ENCODE measurements around the gene PRRX2. TPM values are rescaled to one million over a fixed set of nuclear protein-coding genes. Genes with fewer than 3 reads are reported as not detected.

PRRX2 gene
- total and polyA plus RNA-seq, 2 of the 13 experiments (the other 11 are each of a cell fraction or from before 2014, with no cell fraction given), result 0.05 TPM; not detected in 1

- POLR2A ChIA-PET, result no interaction called here
- Histone ChIP-seq H3K4me3 (replicated peaks in 1 of 3; ENCODE audit: insufficient read depth in 1 of 3, low read depth in 2 of 3, low read length in 3 of 3) (no peak overlapping the region), H3K4me2 (ENCODE audit: low read depth, low read length) (no peak overlapping the region), H3K9me3 (ENCODE audit: low read length) (no peaks in the 10 kb centered on the region), H3K27me3 (ENCODE audit: control insufficient read depth in 1 of 2, insufficient read depth in 2 of 2, low read length in 2 of 2) (peaks cover 5 to 55% of the 10 kb centered on the region in 2 experiments; a peak in 3 of 5 replicates), H3K4me1 (ENCODE audit: insufficient read depth, low read length) (no peaks in the 10 kb centered on the region), H4K20me1 (ENCODE audit: insufficient read depth, low read length) (no peaks in the 10 kb centered on the region), H3K79me2 (ENCODE audit: insufficient read depth, low read length) (no peaks in the 10 kb centered on the region), H3K27ac (ENCODE audit: extremely low read length, insufficient read depth, low read length) (no peak overlapping the region), H3K36me3 (replicated peaks in 1 of 2; ENCODE audit: control insufficient read depth in 1 of 2, insufficient read depth in 2 of 2, low read length in 2 of 2) (no peaks in the 10 kb centered on the region), H2AFZ (ENCODE audit: low read length) (no peak overlapping the region), H3K9ac (ENCODE audit: insufficient read depth, low read depth, low read length) (no peak overlapping the region)
- in situ Hi-C loops (cut with HindIII; ENCODE audit: extremely low pct_ligation_motif_present, low pct_unique_long_range_greater_than_20kb), result no loop called here
- WGBS (ENCODE audit: low lambda C conversion rate), result 54% methylated on average over 7 of the region's 7 CpGs
- BruUV-seq (replicated peaks), result no TSS peak
- ATAC-seq (no peak), DNase-seq (ENCODE audit: low spot score) (no peak), FAIRE-seq (no peak)
- intact Hi-C loops (cut with micrococcal nuclease; ENCODE audit: unreplicated experiment), result no loop called here
- CTCF ChIA-PET (ENCODE audit: low intra/inter-chr PET ratio, low total read pairs), result no interaction called here
- TF ChIP-seq SNAPC4 (CRISPR knock-in tag; IDR thresholded peaks at IDR 0.05) (no peak), SMC3 (IDR thresholded peaks at IDR 0.05; ENCODE audit: low read length) (no peak), MLXIP (CRISPR knock-in tag; IDR thresholded peaks at IDR 0.05; ENCODE audit: borderline replicate concordance) (no peak), PITX1 (CRISPR knock-in tag; IDR thresholded peaks at IDR 0.05) (no peak), ZNF512B (CRISPR knock-in tag; IDR thresholded peaks at IDR 0.05; ENCODE audit: borderline replicate concordance) (no peak), ZNF740 (CRISPR knock-in tag; IDR thresholded peaks at IDR 0.05) (no peak), ZNF30 (CRISPR knock-in tag; IDR thresholded peaks at IDR 0.05) (no peak), MED8 (CRISPR knock-in tag; IDR thresholded peaks at IDR 0.05; ENCODE audit: insufficient replicate concordance) (no peak), RXRA (CRISPR knock-in tag; IDR thresholded peaks at IDR 0.05) (no peak), ZNF414 (CRISPR knock-in tag; IDR thresholded peaks at IDR 0.05) (no peak), ZNF704 (CRISPR knock-in tag; IDR thresholded peaks at IDR 0.05; ENCODE audit: borderline replicate concordance) (no peak)
Measured at GRCh38 chr9:129745200-129745599, 79.8 kb downstream of the PRRX2 start.

Data from HepG2 (cell line).